Left ventricle myocardium superior (tissue), 1 donor: Measurements from ENCODE around the gene DCAF8. TPM values are rescaled to one million over a fixed set of nuclear protein-coding genes. Genes with fewer than 3 reads are reported as not detected.
"Not testable (repeated sequence)": the region's sequence is repeated elsewhere in the genome, so short reads cannot be mapped to it uniquely, and the experiment has no call there.

Experiments
- ATAC-seq: fragments of 200-7000 bp; cut with Tn5 transposase; one replicate; pipeline ENCODE4 v1.9.1; 2020; ENCODE audit warnings: mild to moderate bottlenecking, moderate library complexity
- DNase-seq: peaks from one replicate; pipeline ENCODE4 v3.0.0-alpha.2; 2020
- intact Hi-C: fragments of 100-400 bp; cut with micrococcal nuclease; formaldehyde crosslinking; loops from one replicate; pipeline ENCODE4 v1.11.0; 2022
- long read RNA-seq: library from polyadenylated mRNA; unstranded; transcript quantifications from one replicate; pipeline ENCODE4 v2.0.0, GENCODE V29; 2021
- total RNA-seq: library from RNA; stranded (reverse); fragmentation: NEBNext Ultra II Directional; extraction: Animal tissue kit (Norgen Biotek cat#: 25700); gene quantifications from one replicate; pipeline ENCODE4 v1.2.1, GENCODE V29; 2021
- donor health status: DM: no; HTN: yes; CAD: no; lungs with severe emphysema.

The DCAF8 gene
- total RNA-seq = 145 TPM
- long read RNA-seq, full-length matches to known transcripts = 128 of 305 reads
- long read RNA-seq, partial matches to known transcripts = 42 of 305 reads
- long read RNA-seq, other reads (novel, unspliced or antisense) = 135 of 305 reads

- ATAC-seq (peak; percentile 98), DNase-seq (peak; percentile 99)
- intact Hi-C loops = no loop called here
Observed at GRCh38 chr1:160261893-160262794, at the start of gene DCAF8. Gene DCAF8, minus strand, starts transcription at chr1:160262549. Its CDS starts 18,541 bp downstream, at chr1:160244008.

- DNase-seq (no peak), ATAC-seq (no peak)
- intact Hi-C loops = no loop called here
Observed at GRCh38 chr1:160309571-160309970, 47.2 kb upstream of the DCAF8 start.

- intact Hi-C loops = no loop called here
- ATAC-seq = no peak
- no peak for DNase-seq
Observed at GRCh38 chr1:160309185-160309557, 46.8 kb upstream of the DCAF8 start.

GRCh38 chr1:160308451-160309184 is 46.3 kb upstream of the DCAF8 start:
- DNase-seq (no peak), ATAC-seq (peak; percentile 49)
- intact Hi-C loops = no loop called here

GRCh38 chr1:160307118-160307791 is 44.9 kb upstream of the DCAF8 start:
- ATAC-seq = peak; percentile 79
- DNase-seq = no peak
- intact Hi-C loops = no loop called here

GRCh38 chr1:160300173-160300572 is 37.8 kb upstream of the DCAF8 start:
- intact Hi-C loops = no loop called here
- ATAC-seq (no peak), DNase-seq (no peak)

GRCh38 chr1:160296036-160296435 is 33.7 kb upstream of the DCAF8 start:
- ATAC-seq (no peak), DNase-seq (no peak)
- intact Hi-C loops = no loop called here

GRCh38 chr1:160293020-160293968 is 30.9 kb upstream of the DCAF8 start:
- ATAC-seq (no peak), DNase-seq (no peak)
- intact Hi-C loops = no loop called here

- ATAC-seq (peak; percentile 88), DNase-seq (peak; percentile 45)
- intact Hi-C loops = no loop called here
Observed at GRCh38 chr1:160291248-160292220, 29.2 kb upstream of the DCAF8 start.

GRCh38 chr1:160287769-160288168 is 25.4 kb upstream of the DCAF8 start:
- DNase-seq, ATAC-seq, intact Hi-C loops: not testable (repeated sequence)

- intact Hi-C loops = no loop called here
- no peak for DNase-seq
- no peak for ATAC-seq
Observed at GRCh38 chr1:160285506-160285905, 23.2 kb upstream of the DCAF8 start.

GRCh38 chr1:160284782-160285344 is 22.5 kb upstream of the DCAF8 start, which contains the start of gene PEX19:
Gene PEX19, minus strand, starts transcription at chr1:160285133. Its CDS starts 9 bp downstream, at chr1:160285124.
- intact Hi-C loops = no loop called here
- ATAC-seq = peak; percentile 100
- peak; percentile 94 for DNase-seq

GRCh38 chr1:160284220-160284781 is 22.0 kb upstream of the DCAF8 start:
- intact Hi-C loops = no loop called here
- peak; percentile 49 for ATAC-seq
- DNase-seq = no peak

- intact Hi-C loops = no loop called here
Observed at GRCh38 chr1:160282807-160283206, 20.5 kb upstream of the DCAF8 start.

GRCh38 chr1:160277987-160278386 is 15.6 kb upstream of the DCAF8 start:
- intact Hi-C loops = no loop called here
- ATAC-seq = no peak
- no peak for DNase-seq

More at GRCh38 chr1:160282807-160283206, 20.5 kb upstream of the DCAF8 start:
- DNase-seq = no peak
- no peak for ATAC-seq

- intact Hi-C loops = no loop called here
- ATAC-seq (no peak), DNase-seq (no peak)
Observed at GRCh38 chr1:160277330-160277729, 15.0 kb upstream of the DCAF8 start.

GRCh38 chr1:160271025-160271424 is 8.7 kb upstream of the DCAF8 start:
- no peak for DNase-seq
- intact Hi-C loops = no loop called here
- ATAC-seq = no peak
